IMR-90 (cell line): ENCODE results near the gene KDELR1. TPM values are rescaled to one million over a fixed set of nuclear protein-coding genes. Genes with fewer than 3 reads are reported as not detected.

Experiments
- ATAC-seq: fragments of 200-7000 bp; cut with Tn5 transposase; 2 replicates; pipeline ENCODE4 v1.9.1; 2020; ENCODE audit warnings: low read depth, mild to moderate bottlenecking, moderate library complexity
- BruUV-seq: library from RNA; stranded (reverse); fragments of 400-500 nt; replicated peaks from 2 replicates; lab custom pipeline; 2021; lab: Mats Ljungman, UMichigan
- CTCF ChIA-PET: fragments of 300-600 bp; formaldehyde crosslinking; extraction: SDS; loops from one replicate; lab custom pipeline; 2021; ENCODE audit warnings: antibody characterized with exemption; lab: Yijun Ruan, JAX
- POLR2A ChIA-PET: fragments of 300-600 bp; sonication (Branson Sonifier 250); formaldehyde crosslinking; loops from one replicate; lab custom pipeline; 2022; ENCODE audit warnings: antibody characterized with exemption; ENCODE audit not compliant: unreplicated experiment; lab: Charles Lee
- DNase-seq: peaks from one replicate; pipeline ENCODE4 v3.0.0; 2013
- H2AFZ ChIP-seq: replicated peaks from 2 replicates; pipeline ENCODE3; 2013; ENCODE audit warnings: low read length, mild to moderate bottlenecking; ENCODE audit not compliant: poor library complexity
- H2AK5ac ChIP-seq: 2 replicates; pipeline ENCODE4 v1.6.1; 2013; ENCODE audit warnings: low read depth, low read length, inconsistent platforms
- H2AK9ac ChIP-seq: replicated peaks from 2 replicates; pipeline ENCODE3; 2013; ENCODE audit warnings: mild to moderate bottlenecking, low read depth, low read length, moderate library complexity; ENCODE audit not compliant: poor library complexity
- H2BK120ac ChIP-seq: 2 replicates; pipeline ENCODE4 v1.6.1; 2013; ENCODE audit warnings: low read depth, low read length, inconsistent platforms
- H2BK15ac ChIP-seq: 3 replicates; pipeline ENCODE4 v1.6.1; 2013; ENCODE audit warnings: low read depth, low read length, inconsistent platforms
- H2BK20ac ChIP-seq: 2 replicates; pipeline ENCODE4 v1.6.1; 2013; ENCODE audit warnings: low read depth, mild to moderate bottlenecking, inconsistent platforms, low read length, moderate library complexity
- H2BK5ac ChIP-seq: 2 replicates; pipeline ENCODE4 v1.6.1; 2013; ENCODE audit warnings: mild to moderate bottlenecking, low read depth, low read length, inconsistent platforms; ENCODE audit not compliant: poor library complexity, severe bottlenecking
- H3K14ac ChIP-seq: replicated peaks from 2 replicates; pipeline ENCODE4 v1.6.1; 2013; ENCODE audit warnings: low read depth, low read length, inconsistent platforms
- H3K18ac ChIP-seq: 2 replicates; pipeline ENCODE4 v1.6.1; 2013; ENCODE audit warnings: low read depth, low read length, control low read depth
- H3K23ac ChIP-seq: 2 replicates; pipeline ENCODE4 v1.6.1; 2013; ENCODE audit warnings: low read depth, low read length, inconsistent platforms
- H3K27ac ChIP-seq: 2 replicates; pipeline ENCODE4 v1.5.1; 2013; ENCODE audit warnings: mild to moderate bottlenecking, control low read depth, low read length; ENCODE audit not compliant: insufficient read depth
- H3K27me3 ChIP-seq: 2 replicates; pipeline ENCODE4 v1.6.1; 2013; ENCODE audit warnings: low read length; ENCODE audit not compliant: control insufficient read depth, insufficient read depth
- H3K36me3 ChIP-seq: 2 replicates; pipeline ENCODE4 v1.6.1; 2013; ENCODE audit warnings: low read length, mixed read lengths; ENCODE audit not compliant: control insufficient read depth, insufficient read depth
- H3K4ac ChIP-seq: 2 replicates; pipeline ENCODE4 v1.6.1; 2013; ENCODE audit warnings: low read depth, low read length, inconsistent platforms
- H3K4me1 ChIP-seq: 2 replicates; pipeline ENCODE4 v1.6.1; 2013; ENCODE audit warnings: low read length, mixed read lengths; ENCODE audit not compliant: control insufficient read depth, insufficient read depth
- H3K4me2 ChIP-seq: 2 replicates; pipeline ENCODE4 v1.6.1; 2013; ENCODE audit warnings: low read depth, mild to moderate bottlenecking, control low read depth, low read length, moderate library complexity
- H3K4me3 ChIP-seq: 2 replicates; pipeline ENCODE4 v1.5.1; 2013; ENCODE audit warnings: low read depth, mild to moderate bottlenecking, control low read depth, low read length, moderate library complexity; ENCODE audit not compliant: insufficient read depth
- H3K56ac ChIP-seq: 2 replicates; pipeline ENCODE4 v1.6.1; 2013; ENCODE audit warnings: low read length, inconsistent platforms; ENCODE audit not compliant: insufficient read depth; ENCODE audit errors: extremely low read depth
- H3K79me1 ChIP-seq, 2 experiments: 2 replicates each; pipeline ENCODE4 v1.6.1; 2013; ENCODE audit warnings: low read length in 2 of 2, inconsistent platforms in 1 of 2, low read depth in 1 of 2
- H3K9ac ChIP-seq: 2 replicates; pipeline ENCODE4 v1.6.1; 2013; ENCODE audit warnings: low read depth, low read length, control low read depth
- H3K9me1 ChIP-seq: 2 replicates; pipeline ENCODE4 v1.6.1; 2013; ENCODE audit warnings: low read length, inconsistent platforms; ENCODE audit not compliant: insufficient read depth
- H3K9me3 ChIP-seq: 2 replicates; pipeline ENCODE4 v1.6.1; 2013; ENCODE audit warnings: low read length; ENCODE audit not compliant: control insufficient read depth, insufficient read depth
- H4K20me1 ChIP-seq: 2 replicates; pipeline ENCODE4 v1.6.1; 2013; ENCODE audit warnings: low read length, inconsistent platforms; ENCODE audit not compliant: insufficient read depth
- H4K5ac ChIP-seq: 2 replicates; pipeline ENCODE4 v1.6.1; 2013; ENCODE audit warnings: mild to moderate bottlenecking, low read depth, low read length, control low read depth
- H4K8ac ChIP-seq, 2 experiments: 2 replicates each; pipeline ENCODE4 v1.6.1; 2013; ENCODE audit warnings: low read depth in 2 of 2, low read length in 2 of 2, control low read depth in 1 of 2, inconsistent platforms in 1 of 2
- H4K91ac ChIP-seq: 2 replicates; pipeline ENCODE4 v1.6.1; 2013; ENCODE audit warnings: low read depth, low read length, inconsistent platforms; ENCODE audit not compliant: insufficient read depth
- BHLHE40 ChIP-seq: fragments of 150-350 bp; IDR thresholded peaks from 2 replicates; pipeline ENCODE4 v1.6.1; 2016; ENCODE audit warnings: mild to moderate bottlenecking, low read depth, low read length
- CEBPB ChIP-seq: IDR thresholded peaks from 2 replicates; pipeline ENCODE4 v1.6.1; 2012; ENCODE audit warnings: low read depth, low read length, improper control_type of control experiment
- CTCF ChIP-seq: conservative IDR thresholded peaks from 2 replicates; pipeline ENCODE4 v1.5.1; 2012; ENCODE audit warnings: mild to moderate bottlenecking, low read depth, low read length, improper control_type of control experiment
- ELK1 ChIP-seq: fragments of 150-350 bp; IDR thresholded peaks from 2 replicates; pipeline ENCODE4 v1.6.1; 2016; ENCODE audit warnings: low read depth, mild to moderate bottlenecking, low read length, moderate library complexity, borderline replicate concordance
- FOS ChIP-seq: fragments of 150-350 bp; IDR thresholded peaks from 2 replicates; pipeline ENCODE4 v1.6.1; 2016; ENCODE audit warnings: low read depth, low read length
- MAZ ChIP-seq: IDR thresholded peaks from 2 replicates; pipeline ENCODE4 v1.6.1; 2012; ENCODE audit warnings: low read depth, mild to moderate bottlenecking, low read length, improper control_type of control experiment, moderate library complexity, borderline replicate concordance
- MXI1 ChIP-seq: IDR thresholded peaks from 2 replicates; pipeline ENCODE4 v1.6.1; 2012; ENCODE audit warnings: low read depth, mild to moderate bottlenecking, low read length, moderate library complexity, borderline replicate concordance
- NFE2L2 ChIP-seq: fragments of 150-350 bp; IDR thresholded peaks from 2 replicates; pipeline ENCODE4 v1.6.1; 2016; ENCODE audit warnings: low read depth, mild to moderate bottlenecking, low read length
- POLR2A ChIP-seq: IDR thresholded peaks from 2 replicates; pipeline ENCODE4 v1.6.1; 2012; ENCODE audit warnings: mild to moderate bottlenecking, low read depth, low read length
- RAD21 ChIP-seq: IDR thresholded peaks from 2 replicates; pipeline ENCODE4 v1.6.1; 2012; ENCODE audit warnings: low read length, improper control_type of control experiment
- RCOR1 ChIP-seq: IDR thresholded peaks from 2 replicates; pipeline ENCODE4 v1.6.1; 2012; ENCODE audit warnings: mild to moderate bottlenecking, low read length, improper control_type of control experiment; ENCODE audit not compliant: insufficient replicate concordance
- RFX5 ChIP-seq: IDR thresholded peaks from 2 replicates; pipeline ENCODE4 v1.8.0; 2012; ENCODE audit warnings: low read depth, mild to moderate bottlenecking, low read length, moderate library complexity
- SMC3 ChIP-seq: fragments of 150-350 bp; IDR thresholded peaks from 2 replicates; pipeline ENCODE4 v1.6.1; 2016; ENCODE audit warnings: low read depth, mild to moderate bottlenecking, antibody characterized with exemption, low read length, moderate library complexity
- USF2 ChIP-seq: fragments of 150-350 bp; IDR thresholded peaks from 2 replicates; pipeline ENCODE4 v1.6.1; 2017; ENCODE audit warnings: mild to moderate bottlenecking, antibody characterized with exemption, low read length, low read depth
- WGBS, 2 experiments: methylation state at CpG; one replicate each; pipeline versions ENCODE4 v1.1.5 to v1.1.7; 2013; ENCODE audit warnings: missing lambda C conversion rate in 2 of 2; ENCODE audit not compliant: insufficient read length in 1 of 2; ENCODE audit errors: extremely low coverage in 2 of 2; 5-methylcytosine and 5-hydroxymethylcytosine counted together
- dilution Hi-C: fragments of 300-500 bp; cut with HindIII; formaldehyde crosslinking; loops from one replicate; pipeline ENCODE4 v1.14.3; 2018; ENCODE audit warnings: low sequenced_read_pairs; ENCODE audit not compliant: unreplicated experiment
- in situ Hi-C: fragments of 300-500 bp; cut with MboI; formaldehyde crosslinking; loops from 3 replicates; pipeline ENCODE4 v1.14.3; 2019; ENCODE audit warnings: low sequenced_read_pairs, inconsistent platforms, mixed read lengths
- intact Hi-C: fragments of 100-400 bp; cut with micrococcal nuclease; formaldehyde crosslinking; loops from 2 replicates; pipeline ENCODE4 v1.10.0; 2022
- polyA plus RNA-seq, 3 experiments: library from polyadenylated mRNA; depleted of rRNA; stranded (reverse); fragments of >200 nt; gene quantifications; 2 replicates each; pipeline ENCODE4 v1.2.3, GENCODE V29; 2012; ENCODE audit warnings: low replicate concordance in 1 of 3
- total RNA-seq: library from RNA; depleted of rRNA; stranded (reverse); fragments of >200 nt; gene quantifications from 2 replicates; pipeline ENCODE4 v1.2.3, GENCODE V29; 2012

KDELR1 gene
- total and polyA plus RNA-seq, 2 of the 4 experiments (the other 2 are of a cell fraction): 58.8 to 180 TPM

- dilution Hi-C loops (no loop called here), intact Hi-C loops (no loop called here), in situ Hi-C loops (no loop called here)
- Histone ChIP-seq H3K9ac (no peak overlapping the region), H3K14ac (peak overlapping the region; percentile 60; the same call in 1 of the 2 replicates), H3K27ac (no peak overlapping the region), H2AK9ac (peak overlapping the region; percentile 85), H3K36me3 (no peaks in the 10 kb centered on the region), H3K56ac (no peak overlapping the region), H2BK15ac (no peak overlapping the region), H2BK20ac (no peak overlapping the region), H4K5ac (peak overlapping the region; percentile 18; the same call in 1 of the 2 replicates), H3K4me1 (no peaks in the 10 kb centered on the region), H3K79me1 (no peaks in the 10 kb centered on the region), H2BK5ac (no peak overlapping the region), H4K8ac (peak overlapping the region in 1 of 2 experiments; percentile 97; a peak in 3 of 4 replicates), H3K27me3 (peaks cover 2% of the 10 kb centered on the region; the same call in 1 of the 2 replicates), H3K4me3 (no peak overlapping the region), H2AK5ac (no peak overlapping the region), H3K18ac (no peak overlapping the region), H3K9me1 (no peaks in the 10 kb centered on the region), H3K4me2 (no peak overlapping the region), H3K9me3 (no peaks in the 10 kb centered on the region), H2BK120ac (no peak overlapping the region), H4K20me1 (no peaks in the 10 kb centered on the region), H3K4ac (no peak overlapping the region; the same call in 1 of the 2 replicates), H3K23ac (no peak overlapping the region), H4K91ac (no peak overlapping the region), H2AFZ (peak overlapping the region; percentile 90)
- BruUV-seq: no TSS peak
- ChIA-PET POLR2A (interaction anchor here (0.6 kb wide), 1 partner anchor 10 kb away, joined by 3 read pairs; the partner anchor contains the start of gene GRIN2D), CTCF (no interaction called here)
- no peak for TF ChIP-seq SMC3
- TF ChIP-seq BHLHE40: no peak
- no peak for TF ChIP-seq USF2
- TF ChIP-seq NFE2L2: no peak
- TF ChIP-seq ELK1: no peak
- no peak for TF ChIP-seq RFX5
- TF ChIP-seq CTCF: no peak
- no peak for TF ChIP-seq CEBPB
- no peak for TF ChIP-seq POLR2A
- TF ChIP-seq RAD21: no peak
- no peak for TF ChIP-seq MXI1
- TF ChIP-seq MAZ: no peak
- TF ChIP-seq RCOR1: no peak
- TF ChIP-seq FOS: no peak
- ATAC-seq (peak; percentile 82), DNase-seq (peak; percentile 71)
- whole genome bisulfite sequencing, 2 experiments: no CpG with 5 or more reads among the region's 3 CpGs
Observed at GRCh38 chr19:48403606-48404005, 12.3 kb upstream of the KDELR1 start.
